Transverse colon (tissue), 4 donors: ENCODE data around the gene CYTH3.

Experiments
- CTCF ChIP-seq, 5 experiments: fragments of 200-600 bp in 3 of 5; fragments of 450-650 bp in 2 of 5; sonication (generic) in 3 of 5; IDR thresholded peaks; 1 replicate in 2 of 5; 2 replicates in 3 of 5; pipeline ENCODE4 v1.5.1; 2016 to 2017; ENCODE audit warnings: antibody characterized with exemption in 5 of 5, inconsistent platforms in 3 of 5, mild to moderate bottlenecking in 2 of 5, moderate library complexity in 1 of 5
- EP300 ChIP-seq: sonication (generic); formaldehyde crosslinking; IDR thresholded peaks from one replicate; pipeline ENCODE4 v1.6.1; 2017; ENCODE audit warnings: antibody characterized with exemption, low read depth
- POLR2AphosphoS5 ChIP-seq, 3 donors: sonication (generic); formaldehyde crosslinking; IDR thresholded peaks; one replicate each; pipeline ENCODE4 v1.6.1; 2016; ENCODE audit warnings: antibody characterized with exemption in 3 of 3

DNA sequence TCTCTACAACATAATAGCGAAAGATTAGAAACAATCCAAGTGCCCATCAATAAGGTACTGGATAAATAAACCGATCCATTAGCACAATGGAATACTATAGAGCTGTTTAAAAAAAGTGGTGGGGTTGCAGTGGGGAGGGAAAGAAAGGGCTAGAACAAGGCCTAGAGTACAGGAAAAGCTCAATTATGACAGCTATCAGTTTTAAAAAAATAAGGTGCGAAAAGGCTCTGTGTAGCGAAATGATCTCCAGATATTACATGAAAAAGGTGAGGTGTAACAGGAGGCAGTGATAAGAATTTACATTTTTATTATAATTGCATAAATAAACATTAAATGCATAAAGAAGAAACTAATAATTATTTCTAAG lies 30.8 kb downstream of the CYTH3 start:
- TF ChIP-seq CTCF (IDR thresholded peaks at IDR 0.05) (no peak), EP300 (no peak), POLR2AphosphoS5 (IDR thresholded peaks at IDR 0.05) (no peak)
